A549 (cell line): ENCODE measurements around the gene MRPS24. TPM values are rescaled to one million over a fixed set of nuclear protein-coding genes. Genes with fewer than 3 reads are reported as not detected.

Experiments
- ATAC-seq, 2 experiments: fragments of 200-7000 bp in 1 of 2; fragments of >200 bp in 1 of 2; cut with Nextera tagmentation in 1 of 2; cut with Tn5 transposase in 1 of 2; 3 replicates each; pipeline versions ENCODE4 v1.8.0 to v1.9.1; 2018 to 2020; ENCODE audit warnings: mild to moderate bottlenecking in 1 of 2, moderate library complexity in 1 of 2
- CTCF ChIA-PET: fragments of 300-600 bp; sonication (Branson Sonifier 250); formaldehyde crosslinking; extraction: SDS; loops from one replicate; lab custom pipeline; 2021; ENCODE audit warnings: antibody characterized with exemption, inconsistent platforms; lab: Yijun Ruan, JAX
- POLR2A ChIA-PET: fragments of 350-600 bp; formaldehyde crosslinking; extraction: SDS; loops from one replicate; lab custom pipeline; 2021; ENCODE audit warnings: antibody characterized with exemption, inconsistent platforms; lab: Yijun Ruan, JAX
- DNase-seq, 2 experiments: peaks; one replicate each; pipeline versions ENCODE4 v3.0.0 to v3.0.0-alpha.2; 2011 to 2016; ENCODE audit warnings: low read depth in 1 of 2, low spot score in 1 of 2
- FAIRE-seq: peaks from 2 replicates; lab custom pipeline; 2011; peaks lifted over from hg19 to GRCh38; lab: Jason Lieb, UNC
- H3K27ac ChIP-seq, 2 experiments: fragments of >200 bp; sonication (Bioruptor Twin); formaldehyde crosslinking; 3 replicates each; pipeline ENCODE4 v1.5.1; 2016 to 2017
- H3K4me1 ChIP-seq: fragments of >200 bp; sonication (Bioruptor Twin); formaldehyde crosslinking; 3 replicates; pipeline ENCODE4 v1.6.1; 2016
- H3K4me2 ChIP-seq: fragments of >200 bp; sonication (Bioruptor Twin); formaldehyde crosslinking; 3 replicates; pipeline ENCODE4 v1.6.1; 2016
- H3K4me3 ChIP-seq: fragments of >200 bp; sonication (Bioruptor Twin); formaldehyde crosslinking; 3 replicates; pipeline ENCODE4 v1.5.1; 2016
- H3K9me3 ChIP-seq: fragments of >200 bp; sonication (Bioruptor Twin); formaldehyde crosslinking; 3 replicates; pipeline ENCODE4 v1.6.1; 2016
- EHF ChIP-seq: fragments of 250-450 bp; sonication (Bioruptor Pico); IDR thresholded peaks from 2 replicates; pipeline ENCODE4 v1.5.0; 2020; ENCODE audit warnings: mild to moderate bottlenecking
- EHMT2 ChIP-seq: fragments of 200-600 bp; sonication (generic); IDR thresholded peaks from 2 replicates; pipeline ENCODE4 v1.6.1; 2016; ENCODE audit warnings: antibody characterized with exemption, low read depth, mild to moderate bottlenecking, moderate library complexity
- ESRRA ChIP-seq: fragments of 150-350 bp; IDR thresholded peaks from 2 replicates; pipeline ENCODE4 v1.6.1; 2014; ENCODE audit warnings: mild to moderate bottlenecking, low read length, borderline replicate concordance
- HEYL ChIP-seq: fragments of 250-450 bp; sonication (Bioruptor Pico); IDR thresholded peaks from 2 replicates; pipeline ENCODE4 v1.8.0; 2021; ENCODE audit warnings: mild to moderate bottlenecking, moderate library complexity
- HOXB13 ChIP-seq: fragments of 250-450 bp; sonication (Bioruptor Pico); IDR thresholded peaks from 2 replicates; pipeline ENCODE4 v1.5.0; 2020; ENCODE audit warnings: low read depth, mild to moderate bottlenecking, moderate library complexity
- HOXB5 ChIP-seq: fragments of 250-450 bp; sonication (Bioruptor Pico); IDR thresholded peaks from 2 replicates; pipeline ENCODE4 v1.5.0; 2020; ENCODE audit warnings: mild to moderate bottlenecking, moderate library complexity
- MAX ChIP-seq: IDR thresholded peaks from 2 replicates; pipeline ENCODE4 v1.6.1; 2012
- MAZ ChIP-seq: fragments of 150-350 bp; IDR thresholded peaks from 2 replicates; pipeline ENCODE4 v1.6.1; 2014; ENCODE audit warnings: antibody characterized with exemption, low read depth, low read length, borderline replicate concordance
- POLR2AphosphoS2 ChIP-seq: conservative IDR thresholded peaks from 2 replicates; pipeline ENCODE4 v1.6.1; 2012; ENCODE audit warnings: low read length, improper control_type of control experiment, inconsistent platforms
- RCOR1 ChIP-seq: fragments of 150-350 bp; IDR thresholded peaks from 2 replicates; pipeline ENCODE4 v1.6.1; 2014; ENCODE audit warnings: antibody characterized with exemption, low read length, low read depth
- REST ChIP-seq: fragments of 200-600 bp; sonication (generic); IDR thresholded peaks from 2 replicates; pipeline ENCODE4 v1.6.1; 2016; ENCODE audit warnings: antibody characterized with exemption, mild to moderate bottlenecking, moderate library complexity
- RNF2 ChIP-seq: fragments of 200-600 bp; sonication (generic); IDR thresholded peaks from 2 replicates; pipeline ENCODE4 v1.6.1; 2016; ENCODE audit warnings: low read depth, mild to moderate bottlenecking, antibody characterized with exemption, moderate library complexity, borderline replicate concordance
- ZNF302 ChIP-seq: fragments of 250-450 bp; sonication (Bioruptor Pico); IDR thresholded peaks from 2 replicates; pipeline ENCODE4 v1.9.0; 2021; ENCODE audit warnings: inconsistent platforms, mild to moderate bottlenecking, moderate library complexity
- ZSCAN20 ChIP-seq: fragments of 250-450 bp; sonication (Bioruptor Pico); IDR thresholded peaks from 2 replicates; pipeline ENCODE4 v1.8.0; 2022; ENCODE audit warnings: mild to moderate bottlenecking, moderate library complexity
- WGBS: methylation state at CpG from one replicate; pipeline ENCODE4 v1.1.6; 2017; ENCODE audit errors: missing lambda C conversion rate; 5-methylcytosine and 5-hydroxymethylcytosine counted together
- polyA plus RNA-seq, 4 experiments: library from polyadenylated mRNA; depleted of rRNA in 3 of 4; stranded (reverse); fragments of >200 nt; fragmentation: RNase III in 1 of 4; extraction: RNeasy Plus Mini Kit Qiagen cat#74134 plus additional on column Dnase treatment in 1 of 4; gene quantifications; 2 replicates in 3 of 4; 3 replicates in 1 of 4; pipeline ENCODE4 v1.2.3, GENCODE V29; 2011 to 2017

The MRPS24 gene
- polyA plus RNA-seq, 2 of the 4 experiments (the other 2 are of a cell fraction), result 170 to 226 TPM

- no peak for TF ChIP-seq REST
- no peak for TF ChIP-seq HEYL (CRISPR knock-in tag)
- no peak for TF ChIP-seq POLR2AphosphoS2
- TF ChIP-seq MAX, result no peak
- TF ChIP-seq ZNF302, result no peak
These were observed 674 bp downstream of the MRPS24 start (continued) for GRCh38 chr7:43868681-43869005.

GRCh38 chr7:43868181-43868580, 1.1 kb downstream of the MRPS24 start:
- POLR2A ChIA-PET, result interaction anchor here (0.6 kb wide), 1 partner anchor 944 kb away, joined by 5 read pairs; no protein-coding TSS in a partner anchor
- FAIRE-seq, result no peak

GRCh38 chr7:43865277-43865676, 4.0 kb downstream of the MRPS24 start:
- no peak for TF ChIP-seq RNF2
- TF ChIP-seq ESRRA, result peak; percentile 70; the same call in 1 of the 2 replicates
- CTCF ChIA-PET, result no interaction called here
- no peaks in the 10 kb centered on the region for H3K9me3 ChIP-seq
- FAIRE-seq, result no peak
- H3K27ac ChIP-seq, result no peak overlapping the region
- no peak overlapping the region for H3K4me2 ChIP-seq
- ATAC-seq, result no peak
- POLR2A ChIA-PET, result no interaction called here
- H3K4me1 ChIP-seq, result peaks cover 11% of the 10 kb centered on the region; the same call in 2 of the 3 replicates
- 94% methylated on average over 3 of the region's 3 CpGs for WGBS
- H3K4me3 ChIP-seq, result no peak overlapping the region
- DNase-seq, result no peak

More at GRCh38 chr7:43868181-43868580, 1.1 kb downstream of the MRPS24 start:
- Histone ChIP-seq H3K4me1 (peaks cover 20% of the 10 kb centered on the region), H3K4me3 (peak overlapping the region; percentile 75), H3K9me3 (peaks cover 3% of the 10 kb centered on the region; the same call in 1 of the 3 replicates), H3K27ac (peak overlapping the region in 1 of 2 experiments; percentile 99; a peak in 4 of 6 replicates), H3K4me2 (peak overlapping the region; percentile 94)
- ATAC-seq (no peak), DNase-seq (no peak)
- CTCF ChIA-PET, result interaction anchor here (0.7 to 2.2 kb wide), 4 partner anchors 11 to 30 kb away, joined by 3 to 6 read pairs (median 4); no protein-coding TSS in a partner anchor
- 63% methylated on average over 7 of the region's 7 CpGs for WGBS
- TF ChIP-seq MAZ (no peak), EHMT2 (no peak), EHF (CRISPR knock-in tag) (no peak), HOXB13 (CRISPR knock-in tag) (no peak), ZSCAN20 (CRISPR knock-in tag) (no peak), HOXB5 (no peak), REST (no peak), RCOR1 (no peak)
